ENCODE measurements around the gene SEC23B. TPM values are rescaled to one million over a fixed set of nuclear protein-coding genes. Genes with fewer than 3 reads are reported as not detected.
"Not testable (repeated sequence)": the region's sequence is repeated elsewhere in the genome, so short reads cannot be mapped to it uniquely, and the experiment has no call there.

Gene SEC23B
- total RNA-seq, 2 donors from 2014 or later: 22.2 to 32.9 TPM

DNA sequence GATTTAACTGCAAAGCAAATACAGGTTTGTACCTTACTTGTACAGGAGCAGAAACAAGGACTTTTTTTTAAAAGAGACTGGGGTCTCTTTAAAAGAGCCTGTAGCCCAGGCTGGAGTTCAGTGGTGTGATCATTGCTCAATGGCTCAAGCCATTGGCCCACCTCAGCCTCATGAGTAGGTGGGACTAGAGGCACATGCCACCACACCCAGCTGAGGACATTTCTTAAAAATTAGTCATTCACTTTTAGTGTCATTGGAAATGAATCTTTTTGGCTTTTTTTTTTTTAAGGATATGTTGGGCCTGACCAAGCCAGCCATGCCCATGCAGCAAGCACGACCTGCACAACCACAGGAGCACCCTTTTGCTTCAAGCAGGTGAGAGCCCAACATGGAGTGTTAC lies 16.9 kb downstream of the SEC23B start:
- Histone ChIP-seq H3K36me3 (peaks cover 48% of the 10 kb centered on the region), H3K27me3 (replicated peaks; ENCODE audit: insufficient read depth) (no peaks in the 10 kb centered on the region), H3K4me1 (ENCODE audit: control insufficient read depth in 1 of 2, low read depth in 2 of 2) (no peaks in the 10 kb centered on the region), H3K4me3 (no peak overlapping the region), H3K27ac (no peak overlapping the region), H3K9me3 (no peaks in the 10 kb centered on the region)
- DNase-seq (ENCODE audit: low spot score) (no peak), ATAC-seq (ENCODE audit: insufficient number of reproducible peaks, low FRiP score, low read depth) (no peak)
- TF ChIP-seq, protein P1, sequence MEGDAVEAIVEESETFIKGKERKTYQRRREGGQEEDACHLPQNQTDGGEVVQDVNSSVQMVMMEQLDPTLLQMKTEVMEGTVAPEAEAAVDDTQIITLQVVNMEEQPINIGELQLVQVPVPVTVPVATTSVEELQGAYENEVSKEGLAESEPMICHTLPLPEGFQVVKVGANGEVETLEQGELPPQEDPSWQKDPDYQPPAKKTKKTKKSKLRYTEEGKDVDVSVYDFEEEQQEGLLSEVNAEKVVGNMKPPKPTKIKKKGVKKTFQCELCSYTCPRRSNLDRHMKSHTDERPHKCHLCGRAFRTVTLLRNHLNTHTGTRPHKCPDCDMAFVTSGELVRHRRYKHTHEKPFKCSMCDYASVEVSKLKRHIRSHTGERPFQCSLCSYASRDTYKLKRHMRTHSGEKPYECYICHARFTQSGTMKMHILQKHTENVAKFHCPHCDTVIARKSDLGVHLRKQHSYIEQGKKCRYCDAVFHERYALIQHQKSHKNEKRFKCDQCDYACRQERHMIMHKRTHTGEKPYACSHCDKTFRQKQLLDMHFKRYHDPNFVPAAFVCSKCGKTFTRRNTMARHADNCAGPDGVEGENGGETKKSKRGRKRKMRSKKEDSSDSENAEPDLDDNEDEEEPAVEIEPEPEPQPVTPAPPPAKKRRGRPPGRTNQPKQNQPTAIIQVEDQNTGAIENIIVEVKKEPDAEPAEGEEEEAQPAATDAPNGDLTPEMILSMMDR (IDR thresholded peaks at IDR 0.05): no peak

DNA sequence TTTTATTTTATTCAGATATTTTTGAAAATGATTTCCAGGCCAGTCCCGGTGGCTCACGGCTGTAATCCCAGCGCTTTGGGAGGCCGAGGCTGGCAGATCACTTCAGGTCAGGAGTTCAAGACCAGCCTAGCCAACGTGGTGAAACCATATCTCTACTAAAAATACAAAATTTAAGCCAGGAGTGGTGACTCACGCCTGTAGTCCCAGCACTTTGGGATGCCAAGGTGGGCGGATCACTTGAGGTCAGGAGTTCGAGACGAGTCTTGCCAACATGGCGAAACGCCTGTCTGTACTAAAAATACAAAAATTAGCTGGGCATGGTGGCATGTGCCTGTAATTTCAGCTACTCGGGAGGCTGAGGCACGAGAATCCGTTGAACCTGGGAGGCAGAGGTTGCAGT lies 19.0 kb downstream of the SEC23B start:
- not testable (repeated sequence) for H3K4me1 ChIP-seq (ENCODE audit: control insufficient read depth in 1 of 2, low read depth in 2 of 2); DNase-seq (ENCODE audit: low spot score); H3K27ac ChIP-seq; ATAC-seq (ENCODE audit: insufficient number of reproducible peaks, low FRiP score, low read depth); H3K9me3 ChIP-seq; H3K4me3 ChIP-seq; H3K27me3 ChIP-seq (replicated peaks; ENCODE audit: insufficient read depth)
- peaks cover 56% of the 10 kb centered on the region for H3K36me3 ChIP-seq

DNA sequence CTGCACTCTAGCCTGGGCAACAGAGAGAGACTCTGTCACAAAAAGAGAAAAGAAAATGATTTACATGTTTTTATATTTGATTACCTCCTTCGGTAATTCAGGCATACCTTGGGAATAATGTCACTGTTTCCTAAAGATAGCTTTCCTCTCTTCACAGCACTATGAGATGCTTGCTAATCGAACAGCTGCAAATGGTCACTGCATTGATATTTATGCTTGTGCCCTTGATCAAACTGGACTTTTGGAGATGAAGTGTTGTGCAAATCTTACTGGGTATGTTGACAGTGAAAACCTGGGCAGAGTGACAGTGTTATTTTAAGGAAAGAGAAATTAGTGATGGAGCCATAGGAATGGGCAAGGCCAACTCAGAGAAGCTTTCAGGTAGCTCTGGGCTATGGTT lies 19.6 kb downstream of the SEC23B start:
- TF ChIP-seq, protein P1 (IDR thresholded peaks at IDR 0.05): no peak
- DNase-seq (ENCODE audit: low spot score): no peak
- H3K9me3 ChIP-seq: no peaks in the 10 kb centered on the region
- H3K36me3 ChIP-seq: peaks cover 54% of the 10 kb centered on the region
- no peaks in the 10 kb centered on the region for H3K4me1 ChIP-seq (ENCODE audit: control insufficient read depth in 1 of 2, low read depth in 2 of 2)
- ATAC-seq (ENCODE audit: insufficient number of reproducible peaks, low FRiP score, low read depth): no peak
- H3K27ac ChIP-seq: no peak overlapping the region
- H3K27me3 ChIP-seq (replicated peaks; ENCODE audit: insufficient read depth): no peaks in the 10 kb centered on the region
- H3K4me3 ChIP-seq: no peak overlapping the region

DNA sequence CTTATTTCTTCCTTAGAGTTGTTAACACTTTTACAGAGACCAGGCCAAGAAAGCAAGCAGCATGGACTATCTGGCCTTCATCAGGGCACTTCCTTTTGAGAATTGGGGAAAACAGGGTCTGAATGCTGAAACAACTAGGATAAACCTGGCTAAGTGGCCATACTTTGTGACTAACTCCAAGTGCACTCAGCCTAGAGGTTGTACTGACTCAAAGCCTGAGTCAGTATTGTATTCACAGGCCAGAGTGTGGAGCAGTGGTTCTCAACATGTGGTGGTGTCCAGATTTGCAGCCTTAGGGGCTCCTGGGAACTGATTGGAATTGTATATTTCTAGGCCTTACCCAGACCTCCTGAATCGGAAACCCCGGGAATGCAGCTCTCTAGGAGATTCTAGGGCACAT lies 20.1 kb downstream of the SEC23B start:
- no peaks in the 10 kb centered on the region for H3K27me3 ChIP-seq (replicated peaks; ENCODE audit: insufficient read depth)
- H3K4me3 ChIP-seq: no peak overlapping the region
- DNase-seq (ENCODE audit: low spot score) (no peak), ATAC-seq (ENCODE audit: insufficient number of reproducible peaks, low FRiP score, low read depth) (no peak)
- H3K4me1 ChIP-seq (ENCODE audit: control insufficient read depth in 1 of 2, low read depth in 2 of 2): no peaks in the 10 kb centered on the region
- TF ChIP-seq, protein P1 (IDR thresholded peaks at IDR 0.05): no peak
- H3K27ac ChIP-seq: no peak overlapping the region
- no peaks in the 10 kb centered on the region for H3K9me3 ChIP-seq
- peaks cover 59% of the 10 kb centered on the region for H3K36me3 ChIP-seq

DNA sequence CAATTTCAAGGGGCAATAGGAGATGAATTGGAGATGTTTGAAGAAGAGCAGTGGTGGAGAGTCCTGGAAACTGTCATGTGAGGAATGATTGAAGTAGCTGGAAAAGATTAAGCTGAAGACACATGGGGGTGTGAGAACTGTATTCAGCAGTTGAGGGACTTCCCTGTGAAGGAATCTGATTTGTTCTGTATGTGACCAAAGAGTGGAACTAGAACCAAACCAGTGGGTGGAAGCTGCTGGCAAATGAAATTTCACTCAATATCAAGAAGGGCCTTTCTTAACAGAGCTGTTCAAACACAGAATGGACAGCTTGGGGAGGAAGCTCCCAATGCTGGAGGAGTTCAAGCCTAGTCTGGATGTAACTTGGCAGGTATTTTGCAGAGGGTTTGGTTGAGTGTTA lies 21.3 kb downstream of the SEC23B start:
- H3K4me3 ChIP-seq: no peak overlapping the region
- H3K27ac ChIP-seq: no peak overlapping the region
- TF ChIP-seq, protein P1 (IDR thresholded peaks at IDR 0.05): no peak
- ATAC-seq (ENCODE audit: insufficient number of reproducible peaks, low FRiP score, low read depth) (no peak), DNase-seq (ENCODE audit: low spot score) (no peak)
- no peaks in the 10 kb centered on the region for H3K9me3 ChIP-seq
- H3K4me1 ChIP-seq (ENCODE audit: control insufficient read depth in 1 of 2, low read depth in 2 of 2): no peaks in the 10 kb centered on the region
- peaks cover 68% of the 10 kb centered on the region for H3K36me3 ChIP-seq
- H3K27me3 ChIP-seq (replicated peaks; ENCODE audit: insufficient read depth): no peaks in the 10 kb centered on the region

DNA sequence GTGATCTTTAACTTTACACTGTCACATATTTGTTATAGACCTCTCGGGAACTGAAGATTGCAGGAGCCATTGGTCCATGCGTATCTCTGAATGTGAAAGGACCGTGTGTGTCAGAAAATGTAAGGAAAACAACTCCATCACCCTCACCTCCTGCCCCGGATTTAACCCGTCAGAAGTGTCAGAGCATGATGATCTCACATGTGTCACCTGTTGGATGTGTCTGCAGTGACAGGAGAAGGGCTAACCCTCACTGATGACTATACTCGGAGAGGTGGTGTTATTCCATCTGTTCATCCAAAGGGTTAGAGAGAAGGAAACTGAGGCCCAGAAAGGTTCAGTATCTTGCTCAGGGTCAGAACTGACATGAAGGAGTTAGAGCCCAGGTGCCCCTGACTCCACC lies 24.9 kb downstream of the SEC23B start:
- TF ChIP-seq, protein P1 (IDR thresholded peaks at IDR 0.05): no peak
- H3K27ac ChIP-seq: no peak overlapping the region
- H3K36me3 ChIP-seq: peaks cover 49% of the 10 kb centered on the region
- DNase-seq (ENCODE audit: low spot score) (no peak), ATAC-seq (ENCODE audit: insufficient number of reproducible peaks, low FRiP score, low read depth) (no peak)
- no peaks in the 10 kb centered on the region for H3K27me3 ChIP-seq (replicated peaks; ENCODE audit: insufficient read depth)
- no peaks in the 10 kb centered on the region for H3K9me3 ChIP-seq
- H3K4me1 ChIP-seq (ENCODE audit: control insufficient read depth in 1 of 2, low read depth in 2 of 2): no peaks in the 10 kb centered on the region
- H3K4me3 ChIP-seq: no peak overlapping the region

Measured in thoracic aorta (tissue), 2 donors.